Stimulated activated CD8-positive, alpha-beta memory T cell treated with anti-CD3 and anti-CD28 coated beads, Interleukin-4, amount 100 ng/mL, for 48 hours (primary cell): ENCODE data around the gene TIAM2.

Source experiments
- DNase-seq: peaks from one replicate; pipeline ENCODE4 v3.0.0-alpha.2; 2020

Gene TIAM2

GRCh38 chr6:155241966-155242365 lies 246.9 kb downstream of the TIAM2 start:
- DNase-seq: no peak

- DNase-seq: no peak
Measured at GRCh38 chr6:155244434-155244833, 249.3 kb downstream of the TIAM2 start.

GRCh38 chr6:155245193-155245592 lies 250.1 kb downstream of the TIAM2 start:
- DNase-seq: no peak

- no peak for DNase-seq
Measured at GRCh38 chr6:155245831-155246230, 250.7 kb downstream of the TIAM2 start.

- DNase-seq: no peak
Measured at GRCh38 chr6:155246825-155247224, 251.7 kb downstream of the TIAM2 start.

GRCh38 chr6:155247618-155248007 lies 252.5 kb downstream of the TIAM2 start:
- no peak for DNase-seq

- DNase-seq: peak; percentile 48
Measured at GRCh38 chr6:155248008-155249001, 253.2 kb downstream of the TIAM2 start.

GRCh38 chr6:155250701-155251381 lies 255.7 kb downstream of the TIAM2 start:
- DNase-seq: no peak

GRCh38 chr6:155252581-155252980 lies 257.5 kb downstream of the TIAM2 start:
- no peak for DNase-seq

- DNase-seq: no peak
Measured at GRCh38 chr6:155253337-155253736, 258.2 kb downstream of the TIAM2 start.

- no peak for DNase-seq
Measured at GRCh38 chr6:155254139-155254538, 259.0 kb downstream of the TIAM2 start.

- DNase-seq: no peak
Measured at GRCh38 chr6:155256122-155256795, 261.1 kb downstream of the TIAM2 start.

GRCh38 chr6:155257796-155258195 lies 262.7 kb downstream of the TIAM2 start:
- DNase-seq: no peak

- DNase-seq: no peak
Measured at GRCh38 chr6:155259204-155259603, 264.1 kb downstream of the TIAM2 start.

GRCh38 chr6:155259897-155260296 lies 264.8 kb downstream of the TIAM2 start:
- no peak for DNase-seq

GRCh38 chr6:155260686-155261085 lies 265.6 kb downstream of the TIAM2 start:
- no peak for DNase-seq

GRCh38 chr6:155261111-155261900 lies 266.2 kb downstream of the TIAM2 start:
- no peak for DNase-seq

GRCh38 chr6:155262655-155263054 lies 267.5 kb downstream of the TIAM2 start:
- no peak for DNase-seq

GRCh38 chr6:155263373-155264063 lies 268.4 kb downstream of the TIAM2 start, which contains the start of gene CLDN20:
Gene CLDN20, plus strand, starts transcription at chr6:155264013. Its CDS starts 11,707 bp downstream, at chr6:155275720.
- DNase-seq: no peak

- DNase-seq: no peak
Measured at GRCh38 chr6:155264693-155265320, 269.7 kb downstream of the TIAM2 start.

GRCh38 chr6:155265843-155266535 lies 270.9 kb downstream of the TIAM2 start:
- DNase-seq: no peak
